HEK293 (cell line): ENCODE measurements around the gene LMNA.
"Not testable (repeated sequence)": the region's sequence is repeated elsewhere in the genome, so short reads cannot be mapped to it uniquely, and the experiment has no call there.

Source experiments
- CTCF ChIA-PET: fragments of 350-600 bp; formaldehyde crosslinking; extraction: SDS; loops from one replicate; lab custom pipeline; 2021; ENCODE audit warnings: antibody characterized with exemption; lab: Yijun Ruan, JAX
- POLR2A ChIA-PET: fragments of 300-600 bp; formaldehyde crosslinking; extraction: SDS; loops from one replicate; lab custom pipeline; 2020; ENCODE audit warnings: antibody characterized with exemption, inconsistent platforms; lab: Yijun Ruan, JAX
- H3K27ac ChIP-seq: fragments of 200-500 bp; sonication (Bioruptor generic); 2 replicates; pipeline ENCODE4 v1.5.1; 2014; ENCODE audit warnings: low read depth, low read length, control low read depth, inconsistent platforms; ENCODE audit errors: extremely low read depth
- H3K36me3 ChIP-seq, 2 experiments: fragments of 200-500 bp in 1 of 2; sonication (Bioruptor generic) in 1 of 2; 1 replicate in 1 of 2; 2 replicates in 1 of 2; pipeline ENCODE4 v1.5.1; 2014 to 2017; ENCODE audit warnings: inconsistent platforms in 2 of 2, low read length in 2 of 2; ENCODE audit not compliant: control insufficient read depth in 2 of 2, insufficient read depth in 1 of 2
- H3K4me1 ChIP-seq: fragments of 200-500 bp; sonication (Bioruptor generic); 2 replicates; pipeline ENCODE4 v1.5.1; 2014; ENCODE audit warnings: mild to moderate bottlenecking, low read length, inconsistent platforms; ENCODE audit not compliant: control insufficient read depth, insufficient read depth
- H3K4me3 ChIP-seq: 2 replicates; pipeline ENCODE4 v1.5.1; 2011; ENCODE audit warnings: low read depth, mild to moderate bottlenecking, control low read depth, low read length, moderate library complexity
- H3K9me3 ChIP-seq: fragments of 200-500 bp; sonication (Bioruptor generic); 2 replicates; pipeline ENCODE4 v1.5.1; 2014; ENCODE audit warnings: low read depth, low read length, inconsistent platforms; ENCODE audit not compliant: control insufficient read depth, insufficient read depth
- SETDB1 ChIP-seq: IDR thresholded peaks from one replicate; pipeline ENCODE4 v1.6.1; 2017; ENCODE audit warnings: mild to moderate bottlenecking, low read length, moderate library complexity, mixed read lengths; ENCODE audit not compliant: insufficient read length
- TRIM28 ChIP-seq: IDR thresholded peaks from 2 replicates; pipeline ENCODE4 v1.6.1; 2011; ENCODE audit warnings: low read length, control low read depth, borderline replicate concordance
- TF ChIP-seq, protein P1 (sequence below): fragments of 450-650 bp; formaldehyde crosslinking; IDR thresholded peaks from 2 replicates; pipeline ENCODE4 v1.5.1; 2016; ENCODE audit warnings: missing biosample characterization, missing genetic modification characterization, low read depth

LMNA gene

DNA sequence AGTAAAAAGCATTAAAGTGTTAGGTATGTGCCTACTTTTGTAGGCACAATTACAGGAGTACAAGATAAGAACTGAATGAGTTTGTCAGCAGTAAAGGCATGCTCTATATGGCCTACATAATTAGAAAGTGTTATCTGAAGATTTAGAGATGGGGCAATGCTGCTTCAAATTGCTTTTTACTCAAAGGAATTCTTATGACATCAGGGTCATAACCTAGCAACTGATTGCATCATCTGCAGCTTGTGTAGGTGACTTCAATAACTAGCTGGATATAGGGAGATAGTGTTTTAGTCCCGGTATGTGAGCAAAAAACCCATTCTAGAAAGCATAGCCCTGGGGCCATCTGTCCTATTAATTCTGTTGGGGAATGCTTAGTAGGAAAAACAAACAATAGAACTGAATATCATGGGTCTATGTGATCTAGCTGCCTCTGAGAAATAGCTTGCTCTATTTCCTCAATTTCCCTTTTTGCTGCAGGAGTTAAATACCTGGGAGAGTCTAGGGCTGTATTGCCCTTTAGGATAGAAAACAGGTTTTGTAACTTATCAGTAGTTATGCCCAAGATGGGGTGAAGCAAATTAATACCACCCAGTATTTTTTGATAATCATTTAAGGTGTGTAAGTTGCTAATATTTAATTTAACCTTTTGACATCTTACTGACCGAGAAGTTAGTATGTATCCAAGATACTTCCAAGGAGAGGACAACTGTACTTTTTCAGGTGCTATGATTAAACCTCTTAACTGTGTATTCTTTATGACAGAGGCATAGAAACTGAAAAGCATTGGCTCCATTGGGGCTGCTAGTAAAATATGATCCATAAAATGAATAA lies 72.1 kb downstream of the LMNA start:
- H3K27ac ChIP-seq, H3K4me3 ChIP-seq, H3K9me3 ChIP-seq, H3K36me3 ChIP-seq, H3K4me1 ChIP-seq, POLR2A ChIA-PET: not testable (repeated sequence)
- CTCF ChIA-PET: interaction anchor here (0.8 kb wide), 1 partner anchor 57 kb away, joined by 3 read pairs; no protein-coding TSS in a partner anchor
- peak; percentile 90 for TF ChIP-seq SETDB1
- TF ChIP-seq, protein P1, sequence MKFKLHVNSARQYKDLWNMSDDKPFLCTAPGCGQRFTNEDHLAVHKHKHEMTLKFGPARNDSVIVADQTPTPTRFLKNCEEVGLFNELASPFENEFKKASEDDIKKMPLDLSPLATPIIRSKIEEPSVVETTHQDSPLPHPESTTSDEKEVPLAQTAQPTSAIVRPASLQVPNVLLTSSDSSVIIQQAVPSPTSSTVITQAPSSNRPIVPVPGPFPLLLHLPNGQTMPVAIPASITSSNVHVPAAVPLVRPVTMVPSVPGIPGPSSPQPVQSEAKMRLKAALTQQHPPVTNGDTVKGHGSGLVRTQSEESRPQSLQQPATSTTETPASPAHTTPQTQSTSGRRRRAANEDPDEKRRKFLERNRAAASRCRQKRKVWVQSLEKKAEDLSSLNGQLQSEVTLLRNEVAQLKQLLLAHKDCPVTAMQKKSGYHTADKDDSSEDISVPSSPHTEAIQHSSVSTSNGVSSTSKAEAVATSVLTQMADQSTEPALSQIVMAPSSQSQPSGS: 0 out of 2 replicates have a peak, but pooled peaks have one; percentile 9
- TF ChIP-seq TRIM28: peak; percentile 91; the same call in 1 of the 2 replicates
